IMR-90 (cell line): ENCODE results near the gene STAT4. TPM values are rescaled to one million over a fixed set of nuclear protein-coding genes. Genes with fewer than 3 reads are reported as not detected.

Source experiments
- ATAC-seq: fragments of 200-7000 bp; cut with Tn5 transposase; 2 replicates; pipeline ENCODE4 v1.9.1; 2020; ENCODE audit warnings: low read depth, mild to moderate bottlenecking, moderate library complexity
- BruUV-seq: library from RNA; stranded (reverse); fragments of 400-500 nt; replicated peaks from 2 replicates; lab custom pipeline; 2021; lab: Mats Ljungman, UMichigan
- CTCF ChIA-PET: fragments of 300-600 bp; formaldehyde crosslinking; extraction: SDS; loops from one replicate; lab custom pipeline; 2021; ENCODE audit warnings: antibody characterized with exemption; lab: Yijun Ruan, JAX
- POLR2A ChIA-PET: fragments of 300-600 bp; sonication (Branson Sonifier 250); formaldehyde crosslinking; loops from one replicate; lab custom pipeline; 2022; ENCODE audit warnings: antibody characterized with exemption; ENCODE audit not compliant: unreplicated experiment; lab: Charles Lee
- DNase-seq: peaks from one replicate; pipeline ENCODE4 v3.0.0; 2013
- H2AFZ ChIP-seq: replicated peaks from 2 replicates; pipeline ENCODE3; 2013; ENCODE audit warnings: low read length, mild to moderate bottlenecking; ENCODE audit not compliant: poor library complexity
- H2AK5ac ChIP-seq: 2 replicates; pipeline ENCODE4 v1.6.1; 2013; ENCODE audit warnings: low read depth, low read length, inconsistent platforms
- H2AK9ac ChIP-seq: replicated peaks from 2 replicates; pipeline ENCODE3; 2013; ENCODE audit warnings: mild to moderate bottlenecking, low read depth, low read length, moderate library complexity; ENCODE audit not compliant: poor library complexity
- H2BK120ac ChIP-seq: 2 replicates; pipeline ENCODE4 v1.6.1; 2013; ENCODE audit warnings: low read depth, low read length, inconsistent platforms
- H2BK15ac ChIP-seq: 3 replicates; pipeline ENCODE4 v1.6.1; 2013; ENCODE audit warnings: low read depth, low read length, inconsistent platforms
- H2BK20ac ChIP-seq: 2 replicates; pipeline ENCODE4 v1.6.1; 2013; ENCODE audit warnings: low read depth, mild to moderate bottlenecking, inconsistent platforms, low read length, moderate library complexity
- H2BK5ac ChIP-seq: 2 replicates; pipeline ENCODE4 v1.6.1; 2013; ENCODE audit warnings: mild to moderate bottlenecking, low read depth, low read length, inconsistent platforms; ENCODE audit not compliant: poor library complexity, severe bottlenecking
- H3K14ac ChIP-seq: replicated peaks from 2 replicates; pipeline ENCODE4 v1.6.1; 2013; ENCODE audit warnings: low read depth, low read length, inconsistent platforms
- H3K18ac ChIP-seq: 2 replicates; pipeline ENCODE4 v1.6.1; 2013; ENCODE audit warnings: low read depth, low read length, control low read depth
- H3K23ac ChIP-seq: 2 replicates; pipeline ENCODE4 v1.6.1; 2013; ENCODE audit warnings: low read depth, low read length, inconsistent platforms
- H3K27ac ChIP-seq: 2 replicates; pipeline ENCODE4 v1.5.1; 2013; ENCODE audit warnings: mild to moderate bottlenecking, control low read depth, low read length; ENCODE audit not compliant: insufficient read depth
- H3K27me3 ChIP-seq: 2 replicates; pipeline ENCODE4 v1.6.1; 2013; ENCODE audit warnings: low read length; ENCODE audit not compliant: control insufficient read depth, insufficient read depth
- H3K36me3 ChIP-seq: 2 replicates; pipeline ENCODE4 v1.6.1; 2013; ENCODE audit warnings: low read length, mixed read lengths; ENCODE audit not compliant: control insufficient read depth, insufficient read depth
- H3K4ac ChIP-seq: 2 replicates; pipeline ENCODE4 v1.6.1; 2013; ENCODE audit warnings: low read depth, low read length, inconsistent platforms
- H3K4me1 ChIP-seq: 2 replicates; pipeline ENCODE4 v1.6.1; 2013; ENCODE audit warnings: low read length, mixed read lengths; ENCODE audit not compliant: control insufficient read depth, insufficient read depth
- H3K4me2 ChIP-seq: 2 replicates; pipeline ENCODE4 v1.6.1; 2013; ENCODE audit warnings: low read depth, mild to moderate bottlenecking, control low read depth, low read length, moderate library complexity
- H3K4me3 ChIP-seq: 2 replicates; pipeline ENCODE4 v1.5.1; 2013; ENCODE audit warnings: low read depth, mild to moderate bottlenecking, control low read depth, low read length, moderate library complexity; ENCODE audit not compliant: insufficient read depth
- H3K56ac ChIP-seq: 2 replicates; pipeline ENCODE4 v1.6.1; 2013; ENCODE audit warnings: low read length, inconsistent platforms; ENCODE audit not compliant: insufficient read depth; ENCODE audit errors: extremely low read depth
- H3K79me1 ChIP-seq, 2 experiments: 2 replicates each; pipeline ENCODE4 v1.6.1; 2013; ENCODE audit warnings: low read length in 2 of 2, inconsistent platforms in 1 of 2, low read depth in 1 of 2
- H3K9ac ChIP-seq: 2 replicates; pipeline ENCODE4 v1.6.1; 2013; ENCODE audit warnings: low read depth, low read length, control low read depth
- H3K9me1 ChIP-seq: 2 replicates; pipeline ENCODE4 v1.6.1; 2013; ENCODE audit warnings: low read length, inconsistent platforms; ENCODE audit not compliant: insufficient read depth
- H3K9me3 ChIP-seq: 2 replicates; pipeline ENCODE4 v1.6.1; 2013; ENCODE audit warnings: low read length; ENCODE audit not compliant: control insufficient read depth, insufficient read depth
- H4K20me1 ChIP-seq: 2 replicates; pipeline ENCODE4 v1.6.1; 2013; ENCODE audit warnings: low read length, inconsistent platforms; ENCODE audit not compliant: insufficient read depth
- H4K5ac ChIP-seq: 2 replicates; pipeline ENCODE4 v1.6.1; 2013; ENCODE audit warnings: mild to moderate bottlenecking, low read depth, low read length, control low read depth
- H4K8ac ChIP-seq, 2 experiments: 2 replicates each; pipeline ENCODE4 v1.6.1; 2013; ENCODE audit warnings: low read depth in 2 of 2, low read length in 2 of 2, control low read depth in 1 of 2, inconsistent platforms in 1 of 2
- H4K91ac ChIP-seq: 2 replicates; pipeline ENCODE4 v1.6.1; 2013; ENCODE audit warnings: low read depth, low read length, inconsistent platforms; ENCODE audit not compliant: insufficient read depth
- CTCF ChIP-seq: conservative IDR thresholded peaks from 2 replicates; pipeline ENCODE4 v1.5.1; 2012; ENCODE audit warnings: mild to moderate bottlenecking, low read depth, low read length, improper control_type of control experiment
- RAD21 ChIP-seq: IDR thresholded peaks from 2 replicates; pipeline ENCODE4 v1.6.1; 2012; ENCODE audit warnings: low read length, improper control_type of control experiment
- RFX5 ChIP-seq: IDR thresholded peaks from 2 replicates; pipeline ENCODE4 v1.8.0; 2012; ENCODE audit warnings: low read depth, mild to moderate bottlenecking, low read length, moderate library complexity
- SMC3 ChIP-seq: fragments of 150-350 bp; IDR thresholded peaks from 2 replicates; pipeline ENCODE4 v1.6.1; 2016; ENCODE audit warnings: low read depth, mild to moderate bottlenecking, antibody characterized with exemption, low read length, moderate library complexity
- WGBS, 2 experiments: methylation state at CpG; one replicate each; pipeline versions ENCODE4 v1.1.5 to v1.1.7; 2013; ENCODE audit warnings: missing lambda C conversion rate in 2 of 2; ENCODE audit not compliant: insufficient read length in 1 of 2; ENCODE audit errors: extremely low coverage in 2 of 2; 5-methylcytosine and 5-hydroxymethylcytosine counted together
- dilution Hi-C: fragments of 300-500 bp; cut with HindIII; formaldehyde crosslinking; loops from one replicate; pipeline ENCODE4 v1.14.3; 2018; ENCODE audit warnings: low sequenced_read_pairs; ENCODE audit not compliant: unreplicated experiment
- in situ Hi-C: fragments of 300-500 bp; cut with MboI; formaldehyde crosslinking; loops from 3 replicates; pipeline ENCODE4 v1.14.3; 2019; ENCODE audit warnings: low sequenced_read_pairs, inconsistent platforms, mixed read lengths
- intact Hi-C: fragments of 100-400 bp; cut with micrococcal nuclease; formaldehyde crosslinking; loops from 2 replicates; pipeline ENCODE4 v1.10.0; 2022
- polyA plus RNA-seq, 3 experiments: library from polyadenylated mRNA; depleted of rRNA; stranded (reverse); fragments of >200 nt; gene quantifications; 2 replicates each; pipeline ENCODE4 v1.2.3, GENCODE V29; 2012; ENCODE audit warnings: low replicate concordance in 1 of 3
- total RNA-seq: library from RNA; depleted of rRNA; stranded (reverse); fragments of >200 nt; gene quantifications from 2 replicates; pipeline ENCODE4 v1.2.3, GENCODE V29; 2012
- TF ChIP-seq, protein P1 (sequence below): fragments of 150-350 bp; IDR thresholded peaks from 2 replicates; pipeline ENCODE4 v1.6.1; 2017; ENCODE audit warnings: mild to moderate bottlenecking, antibody characterized with exemption, low read length, low read depth

The STAT4 gene
- total and polyA plus RNA-seq, 2 of the 4 experiments (the other 2 are of a cell fraction): 0.36 to 0.48 TPM

DNA sequence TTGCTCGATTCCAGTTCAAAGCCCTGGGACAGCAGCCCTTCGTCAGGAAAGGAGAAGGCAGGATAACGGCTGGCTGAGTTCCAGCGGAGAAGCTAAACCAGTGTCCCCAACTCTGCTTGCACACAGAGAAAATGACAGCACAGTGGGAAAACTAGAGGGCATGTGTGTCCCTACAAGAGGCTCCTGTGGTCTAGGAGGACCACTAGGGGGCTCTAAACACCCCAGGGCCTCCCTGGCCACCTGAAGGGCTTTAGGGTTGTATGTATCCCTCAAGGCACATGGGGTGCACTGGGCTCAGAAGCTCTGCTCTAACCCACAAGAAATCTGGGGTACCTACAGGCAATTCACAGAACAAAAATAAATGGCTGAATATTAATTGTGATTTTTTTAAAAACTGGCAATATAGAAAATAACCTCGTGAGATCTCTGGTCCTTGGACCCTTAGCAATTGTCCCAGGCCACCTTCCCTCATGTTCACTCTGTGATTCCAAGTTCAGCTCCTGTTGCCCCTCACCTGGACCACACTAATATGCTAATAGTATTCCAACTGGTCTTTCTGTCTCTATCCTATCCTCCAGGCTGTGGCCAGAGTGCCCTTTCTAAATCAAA, 154.4 kb downstream of the STAT4 start:
- CTCF ChIA-PET: interaction anchor here (0.8 kb wide), 1 partner anchor 16 kb away, joined by 5 read pairs; no protein-coding TSS in a partner anchor
- Histone ChIP-seq H2AFZ (no peak overlapping the region), H2BK5ac (no peak overlapping the region), H3K4me1 (no peaks in the 10 kb centered on the region), H4K91ac (no peak overlapping the region), H2BK120ac (no peak overlapping the region), H2AK9ac (no peak overlapping the region), H2BK20ac (no peak overlapping the region), H3K4me2 (no peak overlapping the region), H3K79me1 (peaks cover 10 to 19% of the 10 kb centered on the region in 2 experiments), H3K4me3 (no peak overlapping the region), H3K56ac (no peak overlapping the region), H3K27ac (no peak overlapping the region), H3K9me3 (no peaks in the 10 kb centered on the region), H3K36me3 (peaks cover 62% of the 10 kb centered on the region), H3K14ac (no peak overlapping the region), H3K9ac (no peak overlapping the region), H4K5ac (no peak overlapping the region), H3K4ac (no peak overlapping the region), H3K9me1 (peaks cover 2% of the 10 kb centered on the region; the same call in 1 of the 2 replicates), H3K23ac (no peak overlapping the region), H3K18ac (no peak overlapping the region), H4K20me1 (0 out of 2 replicates have a peak, but pooled peaks cover 4% of the 10 kb centered on the region), H2BK15ac (no peak overlapping the region), H2AK5ac (no peak overlapping the region), H4K8ac (no peak overlapping the region), H3K27me3 (no peaks in the 10 kb centered on the region)
- dilution Hi-C loops: no loop called here
- intact Hi-C loops: no loop called here
- POLR2A ChIA-PET: no interaction called here
- 84% methylated on average over 3 of the region's 5 CpGs; no CpG with 5 or more reads in 1 of the 2 experiments for WGBS, 2 experiments
- DNase-seq (peak; percentile 34), ATAC-seq (peak; percentile 70)
- TF ChIP-seq RAD21 (peak; percentile 44), CTCF (peak; percentile 57), SMC3 (peak; percentile 47), RFX5 (no peak)
- TF ChIP-seq, protein P1, sequence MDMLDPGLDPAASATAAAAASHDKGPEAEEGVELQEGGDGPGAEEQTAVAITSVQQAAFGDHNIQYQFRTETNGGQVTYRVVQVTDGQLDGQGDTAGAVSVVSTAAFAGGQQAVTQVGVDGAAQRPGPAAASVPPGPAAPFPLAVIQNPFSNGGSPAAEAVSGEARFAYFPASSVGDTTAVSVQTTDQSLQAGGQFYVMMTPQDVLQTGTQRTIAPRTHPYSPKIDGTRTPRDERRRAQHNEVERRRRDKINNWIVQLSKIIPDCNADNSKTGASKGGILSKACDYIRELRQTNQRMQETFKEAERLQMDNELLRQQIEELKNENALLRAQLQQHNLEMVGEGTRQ: no peak
- in situ Hi-C loops: no loop called here
- no TSS peak for BruUV-seq
